Liver (tissue), 9 donors: Measurements from ENCODE around the gene BCR. TPM values are rescaled to one million over a fixed set of nuclear protein-coding genes. Genes with fewer than 3 reads are reported as not detected.
A peak's percentile ranks its signal among the peaks of the same experiment; 100 is the strongest.

ENCODE experiments used
- DNase-seq: peaks from one replicate; pipeline ENCODE4 v3.0.0-alpha.2; 2017; ENCODE audit warnings: low spot score
- H3K27ac ChIP-seq, 2 donors: one replicate each; pipeline ENCODE4 v1.7.0; 2013; ENCODE audit warnings: inconsistent platforms in 2 of 2, low read length in 2 of 2, control low read depth in 1 of 2, low read depth in 1 of 2, mild to moderate bottlenecking in 1 of 2
- H3K27me3 ChIP-seq, 4 donors: one replicate each; pipeline versions ENCODE4 v1.6.1 to v1.7.0; 2013; ENCODE audit warnings: low read length in 3 of 4, inconsistent platforms in 1 of 4, mild to moderate bottlenecking in 1 of 4, moderate library complexity in 1 of 4; ENCODE audit not compliant: control insufficient read depth in 4 of 4, insufficient read depth in 4 of 4
- H3K36me3 ChIP-seq, 4 donors: one replicate each; pipeline versions ENCODE4 v1.6.1 to v1.7.0; 2013; ENCODE audit warnings: low read length in 3 of 4, mild to moderate bottlenecking in 3 of 4, low read depth in 1 of 4, moderate library complexity in 1 of 4; ENCODE audit not compliant: control insufficient read depth in 4 of 4, insufficient read depth in 3 of 4
- H3K4me1 ChIP-seq, 4 donors: one replicate each; pipeline versions ENCODE4 v1.6.1 to v1.7.0; 2013; ENCODE audit warnings: low read length in 3 of 4, mild to moderate bottlenecking in 3 of 4, moderate library complexity in 1 of 4; ENCODE audit not compliant: control insufficient read depth in 4 of 4, insufficient read depth in 4 of 4
- H3K4me3 ChIP-seq, 3 donors: one replicate each; pipeline versions ENCODE4 v1.6.1 to v1.7.0; 2013; ENCODE audit warnings: low read length in 3 of 3, control low read depth in 1 of 3, low read depth in 1 of 3, mild to moderate bottlenecking in 1 of 3
- H3K9ac ChIP-seq, 2 donors: one replicate each; pipeline ENCODE4 v1.7.0; 2013; ENCODE audit warnings: low read length in 2 of 2, mild to moderate bottlenecking in 2 of 2, moderate library complexity in 2 of 2, control low read depth in 1 of 2, low read depth in 1 of 2
- H3K9me3 ChIP-seq, 4 donors: one replicate each; pipeline versions ENCODE4 v1.6.1 to v1.7.0; 2013; ENCODE audit warnings: low read length in 3 of 4; ENCODE audit not compliant: control insufficient read depth in 4 of 4
- ATF3 ChIP-seq: IDR thresholded peaks from 2 replicates; pipeline ENCODE4 v1.6.1; 2016; ENCODE audit warnings: antibody characterized with exemption
- EGR1 ChIP-seq, 2 donors: IDR thresholded peaks; 2 replicates each; pipeline ENCODE4 v1.6.1; 2016 to 2018; ENCODE audit warnings: antibody characterized with exemption in 2 of 2, low read depth in 2 of 2
- FOXA1 ChIP-seq: IDR thresholded peaks from 2 replicates; pipeline ENCODE4 v1.6.1; 2016; ENCODE audit warnings: antibody characterized with exemption
- FOXA2 ChIP-seq: IDR thresholded peaks from 2 replicates; pipeline ENCODE4 v1.6.1; 2016; ENCODE audit warnings: antibody characterized with exemption
- GABPA ChIP-seq, 2 donors: IDR thresholded peaks in 1 of 2; conservative IDR thresholded peaks in 1 of 2; 2 replicates each; pipeline ENCODE4 v1.6.1; 2016; ENCODE audit warnings: antibody characterized with exemption in 2 of 2, mild to moderate bottlenecking in 1 of 2, moderate library complexity in 1 of 2
- HNF4A ChIP-seq, 2 donors: conservative IDR thresholded peaks; 2 replicates each; pipeline ENCODE4 v1.6.1; 2016; ENCODE audit warnings: antibody characterized with exemption in 2 of 2, mild to moderate bottlenecking in 2 of 2
- HNF4G ChIP-seq: IDR thresholded peaks from 2 replicates; pipeline ENCODE4 v1.6.1; 2016; ENCODE audit warnings: antibody characterized with exemption
- JUND ChIP-seq, 2 donors: IDR thresholded peaks; 2 replicates each; pipeline ENCODE4 v1.6.1; 2016; ENCODE audit warnings: antibody characterized with exemption in 2 of 2
- MAX ChIP-seq: IDR thresholded peaks from 2 replicates; pipeline ENCODE4 v1.6.1; 2016; ENCODE audit warnings: antibody characterized with exemption
- NR2F2 ChIP-seq: IDR thresholded peaks from 2 replicates; pipeline ENCODE4 v1.6.1; 2016; ENCODE audit warnings: antibody characterized with exemption
- RAD21 ChIP-seq, 2 donors: IDR thresholded peaks; 2 replicates each; pipeline ENCODE4 v1.6.1; 2016; ENCODE audit warnings: antibody characterized with exemption in 2 of 2, mild to moderate bottlenecking in 2 of 2
- RXRA ChIP-seq, 2 donors: IDR thresholded peaks; 2 replicates each; pipeline ENCODE4 v1.6.1; 2017 to 2018; ENCODE audit warnings: antibody characterized with exemption in 2 of 2, mild to moderate bottlenecking in 1 of 2
- SP1 ChIP-seq: IDR thresholded peaks from 2 replicates; pipeline ENCODE4 v1.6.1; 2018; ENCODE audit warnings: antibody characterized with exemption, mild to moderate bottlenecking
- TAF1 ChIP-seq: conservative IDR thresholded peaks from 2 replicates; pipeline ENCODE4 v1.6.1; 2016; ENCODE audit warnings: antibody characterized with exemption, mild to moderate bottlenecking
- YY1 ChIP-seq: IDR thresholded peaks from 2 replicates; pipeline ENCODE4 v1.6.1; 2016; ENCODE audit warnings: antibody characterized with exemption, mild to moderate bottlenecking
- WGBS: extraction: QIAGEN DNeasy Blood & Tissue Kit; methylation state at CpG from one replicate; pipeline ENCODE4 v1.1.7; 2013; 5-methylcytosine and 5-hydroxymethylcytosine counted together
- polyA plus RNA-seq, 2 donors: library from polyadenylated mRNA; stranded (reverse) in 1 of 2; unstranded in 1 of 2; fragments of 200-250 nt in 1 of 2; fragments of >200 nt in 1 of 2; fragmentation: Nextera tagmentation in 1 of 2; extraction: Ambion mirVana in 1 of 2; gene quantifications; one replicate each; pipeline versions ENCODE4 v1.2.1 to v1.2.3, GENCODE V29; 2013 to 2015
- total RNA-seq, 2 donors: library from RNA; depleted of rRNA; stranded (reverse); fragments of >200 nt; gene quantifications; one replicate each; pipeline ENCODE4 v1.2.3, GENCODE V29; 2014
- TF ChIP-seq, protein P1 (sequence below): IDR thresholded peaks from 2 replicates; pipeline ENCODE4 v1.6.1; 2016; ENCODE audit warnings: antibody characterized with exemption
- TF ChIP-seq, protein P2 (sequence below): fragments of 150-350 bp; IDR thresholded peaks from 2 replicates; pipeline ENCODE4 v1.5.1; 2017; ENCODE audit warnings: improper control_type of control experiment, low read depth, low read length; ENCODE audit not compliant: missing input control
- TF ChIP-seq, protein P3 (sequence below): IDR thresholded peaks from 2 replicates; pipeline ENCODE4 v1.6.1; 2016; ENCODE audit warnings: antibody characterized with exemption, mild to moderate bottlenecking
- donor health status: healthy.
- donor health status: healthy.
- donor health status: healthy.
- donor health status: healthy.
- donor health status: healthy.

BCR gene
- total and polyA plus RNA-seq, 4 donors = 7.4 to 35.6 (median 18.3) TPM

DNA sequence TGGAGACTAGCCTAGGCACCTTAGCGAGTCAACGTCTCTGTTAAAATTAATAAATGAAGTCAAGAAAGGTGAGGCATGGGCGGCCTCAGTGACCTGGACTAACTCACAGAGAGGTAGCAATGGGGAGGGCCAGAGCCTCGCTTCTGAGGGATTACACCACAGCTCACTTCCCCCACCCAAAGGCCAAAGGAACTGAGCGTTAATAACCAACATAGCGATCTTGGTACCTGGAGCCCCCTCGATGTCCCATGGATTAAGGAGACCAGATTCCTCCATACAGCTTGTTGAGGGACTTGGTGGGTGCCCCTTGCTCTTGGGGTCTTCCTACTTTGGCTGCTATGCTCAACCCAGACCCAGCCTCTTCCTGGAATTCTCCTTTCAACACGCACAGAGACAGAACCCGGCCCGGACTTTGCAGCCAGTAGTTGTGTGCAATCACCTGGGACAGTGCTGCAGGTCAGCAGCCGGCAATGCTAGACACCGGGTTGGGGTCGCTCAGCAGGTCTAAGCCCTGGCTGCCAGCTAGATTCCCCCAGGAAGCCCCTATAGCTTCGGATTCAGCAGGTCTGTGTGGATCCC lies 70.6 kb downstream of the BCR start:
- no peak overlapping the region for H3K9ac ChIP-seq
- H3K36me3 ChIP-seq = peaks cover 0 to 6% (median 2%) of the 10 kb centered on the region in 4 donors
- no peak for TF ChIP-seq JUND (IDR thresholded peaks at IDR 0.05)
- TF ChIP-seq FOXA1 = no peak
- no peak for TF ChIP-seq NR2F2
- peak; percentile 3 to 78 for TF ChIP-seq RXRA (IDR thresholded peaks at IDR 0.05)
- peak in 1 of 2 donors; percentile 22 for TF ChIP-seq RAD21 (IDR thresholded peaks at IDR 0.05)
- no peak for TF ChIP-seq GABPA (IDR thresholded peaks at IDR 0.05 in 1 of 2, conservative IDR thresholded peaks at IDR 0.05 in 1 of 2)
- TF ChIP-seq TAF1 = no peak
- no peak for TF ChIP-seq YY1
- TF ChIP-seq, protein P1, sequence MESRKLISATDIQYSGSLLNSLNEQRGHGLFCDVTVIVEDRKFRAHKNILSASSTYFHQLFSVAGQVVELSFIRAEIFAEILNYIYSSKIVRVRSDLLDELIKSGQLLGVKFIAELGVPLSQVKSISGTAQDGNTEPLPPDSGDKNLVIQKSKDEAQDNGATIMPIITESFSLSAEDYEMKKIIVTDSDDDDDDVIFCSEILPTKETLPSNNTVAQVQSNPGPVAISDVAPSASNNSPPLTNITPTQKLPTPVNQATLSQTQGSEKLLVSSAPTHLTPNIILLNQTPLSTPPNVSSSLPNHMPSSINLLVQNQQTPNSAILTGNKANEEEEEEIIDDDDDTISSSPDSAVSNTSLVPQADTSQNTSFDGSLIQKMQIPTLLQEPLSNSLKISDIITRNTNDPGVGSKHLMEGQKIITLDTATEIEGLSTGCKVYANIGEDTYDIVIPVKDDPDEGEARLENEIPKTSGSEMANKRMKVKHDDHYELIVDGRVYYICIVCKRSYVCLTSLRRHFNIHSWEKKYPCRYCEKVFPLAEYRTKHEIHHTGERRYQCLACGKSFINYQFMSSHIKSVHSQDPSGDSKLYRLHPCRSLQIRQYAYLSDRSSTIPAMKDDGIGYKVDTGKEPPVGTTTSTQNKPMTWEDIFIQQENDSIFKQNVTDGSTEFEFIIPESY = no peak
- peak; percentile 62 for TF ChIP-seq HNF4G
- TF ChIP-seq HNF4A (conservative IDR thresholded peaks at IDR 0.05) = peak; percentile 43 to 85
- TF ChIP-seq, protein P2, sequence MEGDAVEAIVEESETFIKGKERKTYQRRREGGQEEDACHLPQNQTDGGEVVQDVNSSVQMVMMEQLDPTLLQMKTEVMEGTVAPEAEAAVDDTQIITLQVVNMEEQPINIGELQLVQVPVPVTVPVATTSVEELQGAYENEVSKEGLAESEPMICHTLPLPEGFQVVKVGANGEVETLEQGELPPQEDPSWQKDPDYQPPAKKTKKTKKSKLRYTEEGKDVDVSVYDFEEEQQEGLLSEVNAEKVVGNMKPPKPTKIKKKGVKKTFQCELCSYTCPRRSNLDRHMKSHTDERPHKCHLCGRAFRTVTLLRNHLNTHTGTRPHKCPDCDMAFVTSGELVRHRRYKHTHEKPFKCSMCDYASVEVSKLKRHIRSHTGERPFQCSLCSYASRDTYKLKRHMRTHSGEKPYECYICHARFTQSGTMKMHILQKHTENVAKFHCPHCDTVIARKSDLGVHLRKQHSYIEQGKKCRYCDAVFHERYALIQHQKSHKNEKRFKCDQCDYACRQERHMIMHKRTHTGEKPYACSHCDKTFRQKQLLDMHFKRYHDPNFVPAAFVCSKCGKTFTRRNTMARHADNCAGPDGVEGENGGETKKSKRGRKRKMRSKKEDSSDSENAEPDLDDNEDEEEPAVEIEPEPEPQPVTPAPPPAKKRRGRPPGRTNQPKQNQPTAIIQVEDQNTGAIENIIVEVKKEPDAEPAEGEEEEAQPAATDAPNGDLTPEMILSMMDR = no peak
- no peak for TF ChIP-seq ATF3
- TF ChIP-seq SP1 = peak; percentile 76
- TF ChIP-seq, protein P3, sequence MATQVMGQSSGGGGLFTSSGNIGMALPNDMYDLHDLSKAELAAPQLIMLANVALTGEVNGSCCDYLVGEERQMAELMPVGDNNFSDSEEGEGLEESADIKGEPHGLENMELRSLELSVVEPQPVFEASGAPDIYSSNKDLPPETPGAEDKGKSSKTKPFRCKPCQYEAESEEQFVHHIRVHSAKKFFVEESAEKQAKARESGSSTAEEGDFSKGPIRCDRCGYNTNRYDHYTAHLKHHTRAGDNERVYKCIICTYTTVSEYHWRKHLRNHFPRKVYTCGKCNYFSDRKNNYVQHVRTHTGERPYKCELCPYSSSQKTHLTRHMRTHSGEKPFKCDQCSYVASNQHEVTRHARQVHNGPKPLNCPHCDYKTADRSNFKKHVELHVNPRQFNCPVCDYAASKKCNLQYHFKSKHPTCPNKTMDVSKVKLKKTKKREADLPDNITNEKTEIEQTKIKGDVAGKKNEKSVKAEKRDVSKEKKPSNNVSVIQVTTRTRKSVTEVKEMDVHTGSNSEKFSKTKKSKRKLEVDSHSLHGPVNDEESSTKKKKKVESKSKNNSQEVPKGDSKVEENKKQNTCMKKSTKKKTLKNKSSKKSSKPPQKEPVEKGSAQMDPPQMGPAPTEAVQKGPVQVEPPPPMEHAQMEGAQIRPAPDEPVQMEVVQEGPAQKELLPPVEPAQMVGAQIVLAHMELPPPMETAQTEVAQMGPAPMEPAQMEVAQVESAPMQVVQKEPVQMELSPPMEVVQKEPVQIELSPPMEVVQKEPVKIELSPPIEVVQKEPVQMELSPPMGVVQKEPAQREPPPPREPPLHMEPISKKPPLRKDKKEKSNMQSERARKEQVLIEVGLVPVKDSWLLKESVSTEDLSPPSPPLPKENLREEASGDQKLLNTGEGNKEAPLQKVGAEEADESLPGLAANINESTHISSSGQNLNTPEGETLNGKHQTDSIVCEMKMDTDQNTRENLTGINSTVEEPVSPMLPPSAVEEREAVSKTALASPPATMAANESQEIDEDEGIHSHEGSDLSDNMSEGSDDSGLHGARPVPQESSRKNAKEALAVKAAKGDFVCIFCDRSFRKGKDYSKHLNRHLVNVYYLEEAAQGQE = no peak
- TF ChIP-seq FOXA2 = no peak
- no peak for TF ChIP-seq MAX
- no peak for TF ChIP-seq EGR1 (IDR thresholded peaks at IDR 0.05; ENCODE audit: low read depth in 2 of 2)
- no peak overlapping the region for H3K4me3 ChIP-seq
- H3K4me1 ChIP-seq = peaks cover 9 to 44% (median 23%) of the 10 kb centered on the region in 4 donors
- DNase-seq = no peak
- no peaks in the 10 kb centered on the region for H3K27me3 ChIP-seq
- H3K27ac ChIP-seq = peak overlapping the region in 1 of 2 donors; percentile 52
- 71% methylated on average over 14 of the region's 14 CpGs for WGBS
- H3K9me3 ChIP-seq = no peaks in the 10 kb centered on the region
